ENCODE measurements around the gene TCEAL8. TPM values are rescaled to one million over a fixed set of nuclear protein-coding genes. Genes with fewer than 3 reads are reported as not detected.

Gene TCEAL8
- total RNA-seq, 1 donor from 2014 or later = 41.5 TPM

GRCh38 chrX:103212749-103213457, 42.1 kb downstream of the TCEAL8 start:
- Histone ChIP-seq H3K27ac (no peak overlapping the region), H3K9me3 (no peaks in the 10 kb centered on the region), H3K4me1 (no peaks in the 10 kb centered on the region), H3K4me3 (no peak overlapping the region), H3K36me3 (no peaks in the 10 kb centered on the region), H3K27me3 (ENCODE audit: low read depth) (no peaks in the 10 kb centered on the region)
- DNase-seq = no peak
- ATAC-seq = no peak
- intact Hi-C loops (cut with DNase I) = loop anchor here (10.0 kb wide), 1 partner anchor 252 kb away; no protein-coding TSS in a partner anchor
- no peak for TF ChIP-seq CTCF (IDR thresholded peaks at IDR 0.05)

- no peak for DNase-seq
- Histone ChIP-seq H3K36me3 (no peaks in the 10 kb centered on the region), H3K4me1 (no peaks in the 10 kb centered on the region), H3K9me3 (no peaks in the 10 kb centered on the region), H3K27ac (no peak overlapping the region), H3K4me3 (no peak overlapping the region), H3K27me3 (ENCODE audit: low read depth) (no peaks in the 10 kb centered on the region)
- ATAC-seq = peak in 1 of 2 donors; percentile 38
- intact Hi-C loops (cut with DNase I) = loop anchor here (10.0 kb wide), 1 partner anchor 254 kb away; no protein-coding TSS in a partner anchor
- peak; percentile 45 for TF ChIP-seq CTCF (IDR thresholded peaks at IDR 0.05)
Measured at GRCh38 chrX:103211012-103211715, 43.8 kb downstream of the TCEAL8 start.

- Histone ChIP-seq H3K4me3 (no peak overlapping the region), H3K4me1 (no peaks in the 10 kb centered on the region), H3K36me3 (no peaks in the 10 kb centered on the region), H3K27me3 (ENCODE audit: low read depth) (no peaks in the 10 kb centered on the region), H3K27ac (no peak overlapping the region), H3K9me3 (no peaks in the 10 kb centered on the region)
- no peak for TF ChIP-seq CTCF (IDR thresholded peaks at IDR 0.05)
- intact Hi-C loops (cut with DNase I) = loop anchor here (10.0 kb wide), 1 partner anchor 255 kb away; no protein-coding TSS in a partner anchor
- DNase-seq = no peak
- no peak for ATAC-seq
Measured at GRCh38 chrX:103210056-103210455, 44.9 kb downstream of the TCEAL8 start.

Other genes with a start within 250 kb of the TCEAL8 start
- 1.2 TPM for gene BEX1, start 191.0 kb downstream of the TCEAL8 start, total RNA-seq
- 13.5 TPM for gene NXF3, start 162.0 kb downstream of the TCEAL8 start, total RNA-seq
- 37.3 TPM for gene BEX4, start 40.0 kb downstream of the TCEAL8 start, total RNA-seq
- not detected for gene TCEAL5, start 21.6 kb upstream of the TCEAL8 start, total RNA-seq
- 14.3 TPM for gene BEX2, start 55.8 kb upstream of the TCEAL8 start, total RNA-seq
- gene TCEAL7, start 75.1 kb upstream of the TCEAL8 start, total RNA-seq = 3.2 TPM
- 34.6 TPM for gene TCEAL9, start 101.4 kb upstream of the TCEAL8 start, total RNA-seq
- gene BEX3, start 121.4 kb upstream of the TCEAL8 start, total RNA-seq = 93.9 TPM

Measured in lower lobe of right lung (tissue), 2 donors.